Measurements from ENCODE around the gene C2orf76. TPM values are rescaled to one million over a fixed set of nuclear protein-coding genes. Genes with fewer than 3 reads are reported as not detected.

Gene C2orf76
- polyA plus RNA-seq, 2 of the 4 experiments (the other 2 are of a cell fraction) = 16.6 to 34.3 TPM

DNA sequence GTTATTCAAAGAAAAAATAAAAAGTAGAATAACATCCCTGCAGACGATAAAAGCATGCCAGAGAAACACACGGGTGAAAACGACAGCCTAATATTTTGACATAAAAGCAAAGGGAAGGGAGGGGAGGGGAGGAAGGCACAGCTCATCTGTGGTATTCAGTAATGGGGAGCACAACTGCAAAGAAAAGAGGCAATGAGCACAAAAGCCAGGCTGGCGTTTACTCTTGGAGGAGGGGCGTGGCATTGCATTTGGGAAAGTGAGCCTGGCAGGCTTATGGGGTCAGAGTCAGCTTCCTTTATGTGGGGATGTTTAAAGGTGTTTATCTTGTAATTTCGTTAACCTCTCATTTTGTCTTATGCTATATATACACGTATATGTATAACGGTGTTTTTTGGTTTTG is 89.8 kb downstream of the C2orf76 start:
- FAIRE-seq (no peak), ATAC-seq (no peak), DNase-seq (ENCODE audit: low read depth in 1 of 2, low spot score in 1 of 2) (no peak)
- Histone ChIP-seq H3K27ac (no peak overlapping the region), H3K4me2 (no peak overlapping the region), H3K4me3 (no peak overlapping the region), H3K4me1 (no peaks in the 10 kb centered on the region), H3K9me3 (no peaks in the 10 kb centered on the region)
- ChIA-PET POLR2A (no interaction called here), CTCF (interaction anchor here (1.5 kb wide), 1 partner anchor 14 kb away, joined by 7 read pairs; no protein-coding TSS in a partner anchor)
- WGBS (ENCODE audit: missing lambda C conversion rate) = 67% methylated on average over 8 of the region's 8 CpGs
- TF ChIP-seq, protein P1, sequence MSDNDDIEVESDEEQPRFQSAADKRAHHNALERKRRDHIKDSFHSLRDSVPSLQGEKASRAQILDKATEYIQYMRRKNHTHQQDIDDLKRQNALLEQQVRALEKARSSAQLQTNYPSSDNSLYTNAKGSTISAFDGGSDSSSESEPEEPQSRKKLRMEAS (IDR thresholded peaks at IDR 0.05) = no peak
- no peak for TF ChIP-seq SREBF2 (IDR thresholded peaks at IDR 0.05)
- no peak for TF ChIP-seq CEBPB (IDR thresholded peaks at IDR 0.05)
- TF ChIP-seq ZFP36 (IDR thresholded peaks at IDR 0.05; ENCODE audit: borderline replicate concordance, partially characterized antibody) = no peak
- TF ChIP-seq EHF (CRISPR knock-in tag; IDR thresholded peaks at IDR 0.05) = no peak
- no peak for TF ChIP-seq GATA3 (IDR thresholded peaks at IDR 0.05; ENCODE audit: borderline replicate concordance)
- no peak for TF ChIP-seq TFCP2L1 (CRISPR knock-in tag; IDR thresholded peaks at IDR 0.05)
- TF ChIP-seq FOSL2 (IDR thresholded peaks at IDR 0.05) = no peak
- TF ChIP-seq FOSL2 (CRISPR knock-in tag; IDR thresholded peaks at IDR 0.05) = no peak
- TF ChIP-seq, protein P2, sequence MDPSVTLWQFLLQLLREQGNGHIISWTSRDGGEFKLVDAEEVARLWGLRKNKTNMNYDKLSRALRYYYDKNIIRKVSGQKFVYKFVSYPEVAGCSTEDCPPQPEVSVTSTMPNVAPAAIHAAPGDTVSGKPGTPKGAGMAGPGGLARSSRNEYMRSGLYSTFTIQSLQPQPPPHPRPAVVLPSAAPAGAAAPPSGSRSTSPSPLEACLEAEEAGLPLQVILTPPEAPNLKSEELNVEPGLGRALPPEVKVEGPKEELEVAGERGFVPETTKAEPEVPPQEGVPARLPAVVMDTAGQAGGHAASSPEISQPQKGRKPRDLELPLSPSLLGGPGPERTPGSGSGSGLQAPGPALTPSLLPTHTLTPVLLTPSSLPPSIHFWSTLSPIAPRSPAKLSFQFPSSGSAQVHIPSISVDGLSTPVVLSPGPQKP (IDR thresholded peaks at IDR 0.05; ENCODE audit: low read depth, low read length) = no peak
- TF ChIP-seq ESRRA (IDR thresholded peaks at IDR 0.05; ENCODE audit: borderline replicate concordance, low read length) = no peak
- TF ChIP-seq RARB (CRISPR knock-in tag; IDR thresholded peaks at IDR 0.05) = no peak
- TF ChIP-seq ZC3H11A (IDR thresholded peaks at IDR 0.05) = no peak
- TF ChIP-seq JUN (IDR thresholded peaks at IDR 0.05) = no peak

DNA sequence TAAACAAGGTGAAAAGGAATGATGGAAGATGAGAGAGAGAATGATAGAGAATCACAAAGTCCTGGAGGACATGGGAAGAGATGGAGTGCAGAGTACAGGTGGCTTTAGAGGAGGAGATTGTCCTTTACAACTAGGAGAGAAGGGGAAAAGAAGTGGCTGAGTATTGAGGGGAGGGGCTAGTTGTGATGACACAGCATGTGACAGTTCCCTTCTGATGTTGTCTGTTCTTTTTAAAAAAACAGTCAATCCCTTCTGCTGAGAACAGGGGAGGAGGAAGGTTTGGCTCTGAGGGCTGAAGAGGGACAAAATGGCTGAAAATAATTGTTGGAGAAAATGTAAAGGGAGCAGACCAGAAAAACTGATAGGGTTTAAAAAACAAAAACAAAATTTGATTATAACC is 99.0 kb downstream of the C2orf76 start:
- ChIA-PET CTCF (no interaction called here), POLR2A (no interaction called here)
- Histone ChIP-seq H3K4me1 (no peaks in the 10 kb centered on the region), H3K27ac (no peak overlapping the region), H3K4me2 (no peak overlapping the region), H3K4me3 (no peak overlapping the region), H3K9me3 (no peaks in the 10 kb centered on the region)
- ATAC-seq (no peak), DNase-seq (ENCODE audit: low read depth in 1 of 2, low spot score in 1 of 2) (no peak), FAIRE-seq (no peak)
- no peak for TF ChIP-seq SREBF2 (IDR thresholded peaks at IDR 0.05)
- TF ChIP-seq MAFK (IDR thresholded peaks at IDR 0.05; ENCODE audit: partially characterized antibody) = no peak
- TF ChIP-seq FOXS1 (CRISPR knock-in tag; IDR thresholded peaks at IDR 0.05) = no peak
- no peak for TF ChIP-seq RCOR1 (IDR thresholded peaks at IDR 0.05; ENCODE audit: low read depth, low read length)
- no peak for TF ChIP-seq NFE2L2 (conservative IDR thresholded peaks at IDR 0.05; ENCODE audit: low read length)
- TF ChIP-seq CEBPB (IDR thresholded peaks at IDR 0.05) = no peak
- TF ChIP-seq, protein P1 (IDR thresholded peaks at IDR 0.05) = no peak
- TF ChIP-seq NPAS2 (CRISPR knock-in tag; IDR thresholded peaks at IDR 0.05; ENCODE audit: borderline replicate concordance) = no peak
- TF ChIP-seq, protein P3, sequence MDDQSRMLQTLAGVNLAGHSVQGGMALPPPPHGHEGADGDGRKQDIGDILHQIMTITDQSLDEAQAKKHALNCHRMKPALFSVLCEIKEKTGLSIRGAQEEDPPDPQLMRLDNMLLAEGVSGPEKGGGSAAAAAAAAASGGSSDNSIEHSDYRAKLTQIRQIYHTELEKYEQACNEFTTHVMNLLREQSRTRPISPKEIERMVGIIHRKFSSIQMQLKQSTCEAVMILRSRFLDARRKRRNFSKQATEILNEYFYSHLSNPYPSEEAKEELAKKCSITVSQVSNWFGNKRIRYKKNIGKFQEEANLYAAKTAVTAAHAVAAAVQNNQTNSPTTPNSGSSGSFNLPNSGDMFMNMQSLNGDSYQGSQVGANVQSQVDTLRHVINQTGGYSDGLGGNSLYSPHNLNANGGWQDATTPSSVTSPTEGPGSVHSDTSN (IDR thresholded peaks at IDR 0.05) = no peak
- no peak for TF ChIP-seq BHLHE40 (IDR thresholded peaks at IDR 0.05; ENCODE audit: low read depth, low read length)
- no peak for TF ChIP-seq ZC3H11A (IDR thresholded peaks at IDR 0.05)

DNA sequence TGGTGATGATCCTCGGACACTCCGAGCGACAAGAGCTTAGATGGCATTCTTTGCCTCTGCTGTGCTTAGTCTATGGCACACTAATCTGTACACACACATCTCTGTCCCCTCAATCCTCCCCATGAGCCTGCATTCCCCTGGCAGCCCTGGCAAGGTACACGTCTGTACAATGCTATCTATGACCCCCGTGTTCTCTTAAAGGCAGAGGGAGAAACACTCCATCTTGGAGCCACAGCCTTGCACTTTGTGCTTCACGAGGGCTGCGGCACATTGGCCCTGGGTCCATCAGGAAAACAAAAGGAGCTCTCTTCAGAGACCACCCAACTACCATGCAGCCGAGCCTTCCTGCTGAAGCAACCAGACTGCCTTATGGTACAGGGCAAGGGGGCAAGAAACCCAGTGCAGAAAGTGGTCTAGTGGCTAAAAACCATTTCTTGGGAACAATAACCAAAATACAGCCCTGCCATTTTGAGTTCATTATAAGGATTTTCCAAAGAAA is 100.5 kb downstream of the C2orf76 start:
- CTCF ChIA-PET = interaction anchor here (0.6 to 4.2 kb wide), 23 partner anchors 9 to 1444 kb away, joined by 3 to 49 read pairs (median 4); no protein-coding TSS in a partner anchor
- WGBS (ENCODE audit: missing lambda C conversion rate) = 87% methylated on average over 8 of the region's 8 CpGs
- no peak for ATAC-seq
- POLR2A ChIA-PET = no interaction called here
- Histone ChIP-seq H3K4me1 (no peaks in the 10 kb centered on the region), H3K4me3 (no peak overlapping the region), H3K27ac (no peak overlapping the region), H3K4me2 (no peak overlapping the region), H3K9me3 (no peaks in the 10 kb centered on the region)
- FAIRE-seq = no peak
- no peak for DNase-seq (ENCODE audit: low read depth in 1 of 2, low spot score in 1 of 2)
- TF ChIP-seq KDM5A (IDR thresholded peaks at IDR 0.05) = no peak
- TF ChIP-seq, protein P4, sequence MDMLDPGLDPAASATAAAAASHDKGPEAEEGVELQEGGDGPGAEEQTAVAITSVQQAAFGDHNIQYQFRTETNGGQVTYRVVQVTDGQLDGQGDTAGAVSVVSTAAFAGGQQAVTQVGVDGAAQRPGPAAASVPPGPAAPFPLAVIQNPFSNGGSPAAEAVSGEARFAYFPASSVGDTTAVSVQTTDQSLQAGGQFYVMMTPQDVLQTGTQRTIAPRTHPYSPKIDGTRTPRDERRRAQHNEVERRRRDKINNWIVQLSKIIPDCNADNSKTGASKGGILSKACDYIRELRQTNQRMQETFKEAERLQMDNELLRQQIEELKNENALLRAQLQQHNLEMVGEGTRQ (IDR thresholded peaks at IDR 0.05) = no peak
- TF ChIP-seq, protein P5, sequence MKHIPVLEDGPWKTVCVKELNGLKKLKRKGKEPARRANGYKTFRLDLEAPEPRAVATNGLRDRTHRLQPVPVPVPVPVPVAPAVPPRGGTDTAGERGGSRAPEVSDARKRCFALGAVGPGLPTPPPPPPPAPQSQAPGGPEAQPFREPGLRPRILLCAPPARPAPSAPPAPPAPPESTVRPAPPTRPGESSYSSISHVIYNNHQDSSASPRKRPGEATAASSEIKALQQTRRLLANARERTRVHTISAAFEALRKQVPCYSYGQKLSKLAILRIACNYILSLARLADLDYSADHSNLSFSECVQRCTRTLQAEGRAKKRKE (CRISPR knock-in tag; IDR thresholded peaks at IDR 0.05; ENCODE audit: low read depth) = no peak
- TF ChIP-seq ESRRA (IDR thresholded peaks at IDR 0.05; ENCODE audit: borderline replicate concordance, low read length) = no peak
- TF ChIP-seq FOXS1 (CRISPR knock-in tag; IDR thresholded peaks at IDR 0.05) = no peak
- TF ChIP-seq MYC (IDR thresholded peaks at IDR 0.05; ENCODE audit: borderline replicate concordance, low read length) = no peak
- no peak for TF ChIP-seq TP53 (CRISPR knock-in tag; IDR thresholded peaks at IDR 0.05)
- TF ChIP-seq, protein P2 (IDR thresholded peaks at IDR 0.05; ENCODE audit: low read depth, low read length) = no peak
- TF ChIP-seq, protein P3 (IDR thresholded peaks at IDR 0.05) = no peak
- TF ChIP-seq RCOR1 (IDR thresholded peaks at IDR 0.05; ENCODE audit: low read depth, low read length) = no peak

Measured in A549 (cell line).